Suprapubic skin (tissue), 4 donors: ENCODE results near the gene UNC45B. TPM values are rescaled to one million over a fixed set of nuclear protein-coding genes. Genes with fewer than 3 reads are reported as not detected.

Source experiments
- DNase-seq, 2 donors: peaks; one replicate each; pipeline ENCODE4 v3.0.0-alpha.2; 2019; ENCODE audit warnings: low spot score in 2 of 2
- H3K27ac ChIP-seq: fragments of 200-600 bp; sonication (generic); one replicate; pipeline ENCODE4 v1.5.1; 2019
- H3K27me3 ChIP-seq: fragments of 200-600 bp; sonication (generic); one replicate; pipeline ENCODE4 v1.5.1; 2019
- H3K36me3 ChIP-seq: fragments of 200-600 bp; sonication (generic); one replicate; pipeline ENCODE4 v1.5.1; 2019
- H3K4me1 ChIP-seq: fragments of 200-600 bp; sonication (generic); one replicate; pipeline ENCODE4 v1.5.1; 2019
- H3K4me3 ChIP-seq: fragments of 200-600 bp; sonication (generic); one replicate; pipeline ENCODE4 v1.5.1; 2019; ENCODE audit warnings: mild to moderate bottlenecking
- H3K9me3 ChIP-seq: fragments of 200-600 bp; sonication (generic); one replicate; pipeline ENCODE4 v1.5.1; 2019
- EP300 ChIP-seq: sonication (generic); formaldehyde crosslinking; IDR thresholded peaks from one replicate; pipeline ENCODE4 v1.6.1; 2017; ENCODE audit warnings: antibody characterized with exemption
- POLR2A ChIP-seq, 2 donors: fragments of 450-650 bp; IDR thresholded peaks; one replicate each; pipeline ENCODE4 v1.6.1; 2017; ENCODE audit warnings: antibody characterized with exemption in 2 of 2, mild to moderate bottlenecking in 2 of 2, moderate library complexity in 2 of 2
- POLR2AphosphoS5 ChIP-seq, 3 donors: sonication (generic); formaldehyde crosslinking; IDR thresholded peaks; one replicate each; pipeline ENCODE4 v1.6.1; 2017; ENCODE audit warnings: antibody characterized with exemption in 3 of 3
- WGBS: methylation state at CpG from one replicate; pipeline ENCODE4 v1.1.5; 2018; 5-methylcytosine and 5-hydroxymethylcytosine counted together
- total RNA-seq, 4 donors: library from RNA; depleted of rRNA; stranded (reverse); fragments of >200 nt; gene quantifications; one replicate each; pipeline ENCODE4 v1.1.0, GENCODE V29; 2016
- TF ChIP-seq, protein P1 (sequence below), 2 donors: fragments of 200-600 bp in 1 of 2; fragments of 450-650 bp in 1 of 2; sonication (generic) in 1 of 2; IDR thresholded peaks; one replicate each; pipeline ENCODE4 v1.5.1; 2016 to 2019; ENCODE audit warnings: antibody characterized with exemption in 2 of 2, mild to moderate bottlenecking in 1 of 2, moderate library complexity in 1 of 2

The UNC45B gene
- total RNA-seq, 4 donors from 2014 or later = not detected

DNA sequence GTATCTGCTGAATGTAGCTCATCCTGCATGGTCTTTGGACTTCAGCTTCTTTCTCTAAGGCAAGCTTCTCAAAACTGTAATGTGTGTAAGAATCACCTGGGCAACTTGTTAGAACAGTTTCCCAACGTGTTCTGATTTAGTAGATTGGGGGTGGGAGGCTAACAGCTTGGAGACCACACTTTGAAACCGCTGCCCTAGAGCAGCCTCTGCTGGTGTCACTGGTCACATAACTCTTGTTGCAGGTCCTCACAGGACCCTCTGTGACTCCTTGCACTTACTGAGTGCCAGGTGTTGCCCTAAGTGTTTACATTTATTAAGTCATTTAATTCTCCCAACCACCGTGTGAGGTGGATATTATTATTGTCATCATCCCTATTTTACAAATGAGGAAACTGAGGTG is 36.7 kb downstream of the UNC45B start:
- H3K36me3 ChIP-seq = no peaks in the 10 kb centered on the region
- DNase-seq = no peak
- no peaks in the 10 kb centered on the region for H3K4me1 ChIP-seq
- H3K27me3 ChIP-seq = peaks cover 7% of the 10 kb centered on the region
- no peak for TF ChIP-seq EP300
- no peak for TF ChIP-seq POLR2AphosphoS5 (IDR thresholded peaks at IDR 0.05)
- H3K4me3 ChIP-seq = no peak overlapping the region
- H3K27ac ChIP-seq = no peak overlapping the region
- WGBS = 39% methylated on average over 3 of the region's 3 CpGs
- H3K9me3 ChIP-seq = no peaks in the 10 kb centered on the region

DNA sequence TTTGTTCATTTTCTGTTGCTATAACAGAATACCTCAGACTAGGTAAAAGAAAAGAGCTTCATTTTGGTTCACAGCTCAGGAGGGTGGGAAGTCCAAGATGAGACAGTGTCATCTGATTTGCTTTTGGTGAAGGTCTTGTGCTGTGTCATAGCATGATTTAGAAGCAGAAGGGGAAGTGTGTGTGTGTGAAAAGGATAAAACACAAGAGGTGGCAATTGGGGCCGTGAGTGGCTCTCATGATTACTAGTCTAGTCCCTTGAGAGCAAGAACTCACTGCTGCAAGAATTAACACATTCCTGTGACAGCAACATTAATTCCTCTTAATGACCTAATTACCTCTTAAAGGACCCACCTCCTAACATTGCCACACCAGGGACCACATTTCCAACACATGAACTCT is 38.2 kb downstream of the UNC45B start:
- 36% methylated on average over 1 of the region's 1 CpG for WGBS
- H3K4me1 ChIP-seq = no peaks in the 10 kb centered on the region
- H3K36me3 ChIP-seq = no peaks in the 10 kb centered on the region
- no peak overlapping the region for H3K4me3 ChIP-seq
- TF ChIP-seq POLR2A (IDR thresholded peaks at IDR 0.05) = no peak
- no peak for TF ChIP-seq EP300
- TF ChIP-seq POLR2AphosphoS5 (IDR thresholded peaks at IDR 0.05) = no peak
- TF ChIP-seq, protein P1, sequence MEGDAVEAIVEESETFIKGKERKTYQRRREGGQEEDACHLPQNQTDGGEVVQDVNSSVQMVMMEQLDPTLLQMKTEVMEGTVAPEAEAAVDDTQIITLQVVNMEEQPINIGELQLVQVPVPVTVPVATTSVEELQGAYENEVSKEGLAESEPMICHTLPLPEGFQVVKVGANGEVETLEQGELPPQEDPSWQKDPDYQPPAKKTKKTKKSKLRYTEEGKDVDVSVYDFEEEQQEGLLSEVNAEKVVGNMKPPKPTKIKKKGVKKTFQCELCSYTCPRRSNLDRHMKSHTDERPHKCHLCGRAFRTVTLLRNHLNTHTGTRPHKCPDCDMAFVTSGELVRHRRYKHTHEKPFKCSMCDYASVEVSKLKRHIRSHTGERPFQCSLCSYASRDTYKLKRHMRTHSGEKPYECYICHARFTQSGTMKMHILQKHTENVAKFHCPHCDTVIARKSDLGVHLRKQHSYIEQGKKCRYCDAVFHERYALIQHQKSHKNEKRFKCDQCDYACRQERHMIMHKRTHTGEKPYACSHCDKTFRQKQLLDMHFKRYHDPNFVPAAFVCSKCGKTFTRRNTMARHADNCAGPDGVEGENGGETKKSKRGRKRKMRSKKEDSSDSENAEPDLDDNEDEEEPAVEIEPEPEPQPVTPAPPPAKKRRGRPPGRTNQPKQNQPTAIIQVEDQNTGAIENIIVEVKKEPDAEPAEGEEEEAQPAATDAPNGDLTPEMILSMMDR (IDR thresholded peaks at IDR 0.05) = no peak
- H3K27ac ChIP-seq = no peak overlapping the region
- no peaks in the 10 kb centered on the region for H3K9me3 ChIP-seq
- peaks cover 7% of the 10 kb centered on the region for H3K27me3 ChIP-seq
- DNase-seq = no peak

DNA sequence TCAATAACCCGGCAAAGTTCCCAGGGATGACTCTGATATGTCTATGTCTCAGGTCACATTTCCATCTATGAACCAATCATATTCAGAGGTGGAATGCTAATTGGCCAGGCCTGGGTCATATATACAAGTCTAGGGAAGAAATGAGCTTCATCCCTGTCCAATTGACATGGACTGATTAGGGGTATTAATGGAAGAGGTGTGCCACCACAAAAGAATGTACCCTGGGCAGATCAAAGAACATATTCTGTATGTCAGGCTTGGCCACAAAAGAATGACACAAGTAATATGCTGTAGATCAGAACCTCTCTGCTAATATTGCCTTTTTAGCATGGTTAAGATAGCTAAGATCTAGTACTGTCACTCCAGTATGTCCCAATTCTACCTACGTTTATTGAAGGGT is 39.9 kb downstream of the UNC45B start:
- no peaks in the 10 kb centered on the region for H3K36me3 ChIP-seq
- H3K4me1 ChIP-seq = no peaks in the 10 kb centered on the region
- TF ChIP-seq POLR2AphosphoS5 (IDR thresholded peaks at IDR 0.05) = no peak
- no peak for TF ChIP-seq POLR2A (IDR thresholded peaks at IDR 0.05)
- TF ChIP-seq EP300 = no peak
- TF ChIP-seq, protein P1 (IDR thresholded peaks at IDR 0.05) = no peak
- H3K9me3 ChIP-seq = no peaks in the 10 kb centered on the region
- no peak for DNase-seq
- peaks cover 7% of the 10 kb centered on the region for H3K27me3 ChIP-seq
- no peak overlapping the region for H3K27ac ChIP-seq
- no peak overlapping the region for H3K4me3 ChIP-seq
- 77% methylated on average over 2 of the region's 2 CpGs for WGBS

DNA sequence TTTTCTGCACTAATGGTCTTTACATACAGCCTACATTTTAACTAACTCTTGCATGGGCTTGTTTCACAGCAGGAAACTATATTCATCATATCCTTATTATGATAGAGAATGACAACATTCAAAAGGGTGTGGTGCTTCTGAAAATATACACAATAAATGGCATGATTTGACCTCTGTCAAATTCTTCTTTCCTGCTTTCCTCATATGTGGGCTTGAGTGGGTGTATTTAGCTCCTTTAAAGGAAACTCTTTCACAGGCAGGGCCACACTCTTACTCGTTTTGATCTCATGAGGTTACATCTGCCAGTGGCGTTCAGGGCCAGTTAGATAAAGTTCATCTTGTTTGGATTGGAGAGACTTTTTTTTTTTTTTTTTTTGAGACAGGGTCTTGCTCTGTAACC is 40.5 kb downstream of the UNC45B start:
- Histone ChIP-seq H3K27ac (no peak overlapping the region), H3K36me3 (no peaks in the 10 kb centered on the region), H3K27me3 (peaks cover 7% of the 10 kb centered on the region), H3K4me3 (no peak overlapping the region), H3K4me1 (no peaks in the 10 kb centered on the region), H3K9me3 (no peaks in the 10 kb centered on the region)
- TF ChIP-seq POLR2A (IDR thresholded peaks at IDR 0.05) (no peak), EP300 (no peak), POLR2AphosphoS5 (IDR thresholded peaks at IDR 0.05) (no peak)
- TF ChIP-seq, protein P1 (IDR thresholded peaks at IDR 0.05) = no peak
- DNase-seq = no peak
- WGBS = 43% methylated on average over 2 of the region's 2 CpGs

DNA sequence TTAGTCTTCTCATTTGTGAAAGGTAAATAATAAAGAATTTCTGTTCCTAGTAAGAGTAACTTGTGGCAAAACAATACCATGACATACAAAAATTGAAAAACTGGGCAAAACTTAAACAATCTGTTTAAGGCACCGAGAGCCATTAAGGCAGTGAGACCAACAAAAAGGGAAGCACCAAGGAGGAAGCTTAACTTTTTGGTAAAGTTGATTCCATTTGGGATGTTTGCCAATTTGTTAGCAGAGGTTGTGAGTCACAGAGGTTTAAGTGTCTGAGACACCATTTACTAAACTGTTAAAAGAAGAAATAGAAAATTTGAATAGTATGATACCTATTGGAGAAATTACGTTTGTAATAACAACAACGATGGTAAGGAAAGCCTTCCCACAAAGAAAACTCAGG is 41.7 kb downstream of the UNC45B start:
- H3K4me1 ChIP-seq = no peaks in the 10 kb centered on the region
- no peak for TF ChIP-seq POLR2AphosphoS5 (IDR thresholded peaks at IDR 0.05)
- TF ChIP-seq EP300 = no peak
- TF ChIP-seq POLR2A (IDR thresholded peaks at IDR 0.05) = no peak
- TF ChIP-seq, protein P1 (IDR thresholded peaks at IDR 0.05) = no peak
- no peaks in the 10 kb centered on the region for H3K9me3 ChIP-seq
- H3K27ac ChIP-seq = no peak overlapping the region
- H3K27me3 ChIP-seq = peaks cover 7% of the 10 kb centered on the region
- H3K36me3 ChIP-seq = no peaks in the 10 kb centered on the region
- no peak for DNase-seq
- H3K4me3 ChIP-seq = no peak overlapping the region
- 61% methylated on average over 3 of the region's 3 CpGs for WGBS
